ENCODE results near the gene ALAS1. TPM values are rescaled to one million over a fixed set of nuclear protein-coding genes. Genes with fewer than 3 reads are reported as not detected.

The ALAS1 gene
- total RNA-seq: 57.6 and 71.7 TPM in 2 replicates

DNA sequence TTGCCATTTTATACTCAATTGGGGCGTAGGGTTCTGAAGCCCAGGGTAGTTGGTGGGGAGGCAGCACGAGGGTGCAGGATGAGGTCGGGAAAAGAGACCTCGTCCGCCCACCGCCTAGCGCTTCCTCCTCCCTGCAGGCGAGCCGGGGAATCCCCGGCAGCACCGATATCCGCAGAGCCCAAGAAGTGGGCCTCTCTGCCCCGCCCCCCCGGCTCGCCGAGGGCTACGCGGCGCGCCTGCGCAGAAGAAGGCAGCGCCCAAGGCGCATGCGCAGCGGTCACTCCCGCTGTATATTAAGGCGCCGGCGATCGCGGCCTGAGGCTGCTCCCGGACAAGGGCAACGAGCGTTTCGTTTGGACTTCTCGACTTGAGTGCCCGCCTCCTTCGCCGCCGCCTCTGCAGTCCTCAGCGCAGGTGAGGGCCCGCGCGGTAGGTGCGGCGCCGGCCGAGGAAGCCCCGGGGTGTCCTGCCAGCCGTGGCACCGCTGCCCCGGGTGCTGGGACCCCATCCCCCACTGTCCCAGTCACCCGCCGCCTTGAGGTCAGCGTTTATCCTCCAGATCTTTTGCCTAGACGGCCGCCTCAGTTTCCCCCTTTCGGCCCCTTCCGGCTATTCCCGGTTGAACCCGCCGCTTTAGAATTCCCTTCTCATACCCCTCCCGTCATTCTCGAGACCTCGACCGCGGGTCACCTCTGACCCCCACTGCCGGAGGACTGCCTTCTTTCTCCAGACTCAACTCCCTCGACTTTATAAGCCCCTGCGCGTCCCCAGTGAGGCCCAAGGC lies at the start of gene ALAS1:
TSS of gene ALAS1 (plus strand) at position 319 of the 784 bp plus-strand sequence. CDS start 1,082 bp downstream, outside the sequence.

DNA sequence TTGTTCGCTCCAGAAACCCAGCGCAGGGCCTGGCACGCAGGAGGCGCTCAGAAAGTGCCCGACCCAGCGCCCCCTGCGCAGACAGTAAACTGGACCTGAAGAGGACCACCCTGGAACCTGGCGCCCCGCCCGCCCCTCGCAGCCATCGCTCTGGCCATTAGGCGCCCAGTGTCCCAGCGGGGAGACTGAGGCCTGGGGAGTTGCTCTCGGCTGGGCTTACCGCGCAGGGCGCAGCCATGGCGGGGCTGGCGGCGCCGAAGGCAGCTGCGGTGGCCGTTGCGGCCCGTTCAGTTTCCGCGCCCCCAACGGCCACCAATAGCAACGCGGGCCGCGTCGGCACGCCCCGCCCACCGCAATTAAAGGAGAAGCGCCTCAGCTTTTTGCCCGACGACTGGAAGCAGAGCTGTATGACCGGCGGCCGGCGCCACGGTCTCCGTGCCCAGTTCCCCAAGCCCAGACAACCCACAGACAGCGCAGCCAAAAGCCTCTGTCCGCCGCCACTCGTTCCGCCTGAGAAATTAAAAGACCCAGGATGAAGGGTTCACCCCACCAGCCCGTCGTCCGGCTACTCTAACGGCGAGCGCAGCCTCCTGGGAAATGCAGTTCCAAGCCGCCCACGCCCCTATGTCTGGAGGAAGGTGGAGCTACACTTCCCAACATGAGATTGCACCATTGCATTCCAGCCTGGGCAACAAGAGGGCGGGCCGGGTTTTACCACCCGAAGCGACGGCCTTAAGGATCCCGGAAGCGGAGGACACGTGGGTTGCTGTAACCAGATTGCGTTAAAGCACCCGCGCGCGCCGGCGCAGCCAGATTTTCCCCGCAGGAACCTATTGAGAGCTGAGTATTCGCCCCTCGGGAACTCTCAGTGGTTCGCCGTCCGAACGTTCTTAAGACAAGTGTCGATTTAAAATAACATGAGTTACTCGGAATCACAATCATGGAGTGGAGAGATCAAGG lies 43.5 kb upstream of the ALAS1 start, which contains the start of gene POC1A:
TSS of gene POC1A (minus strand) at position 289 of the 960 bp plus-strand sequence. CDS start at position 238, 51 bp downstream.

DNA sequence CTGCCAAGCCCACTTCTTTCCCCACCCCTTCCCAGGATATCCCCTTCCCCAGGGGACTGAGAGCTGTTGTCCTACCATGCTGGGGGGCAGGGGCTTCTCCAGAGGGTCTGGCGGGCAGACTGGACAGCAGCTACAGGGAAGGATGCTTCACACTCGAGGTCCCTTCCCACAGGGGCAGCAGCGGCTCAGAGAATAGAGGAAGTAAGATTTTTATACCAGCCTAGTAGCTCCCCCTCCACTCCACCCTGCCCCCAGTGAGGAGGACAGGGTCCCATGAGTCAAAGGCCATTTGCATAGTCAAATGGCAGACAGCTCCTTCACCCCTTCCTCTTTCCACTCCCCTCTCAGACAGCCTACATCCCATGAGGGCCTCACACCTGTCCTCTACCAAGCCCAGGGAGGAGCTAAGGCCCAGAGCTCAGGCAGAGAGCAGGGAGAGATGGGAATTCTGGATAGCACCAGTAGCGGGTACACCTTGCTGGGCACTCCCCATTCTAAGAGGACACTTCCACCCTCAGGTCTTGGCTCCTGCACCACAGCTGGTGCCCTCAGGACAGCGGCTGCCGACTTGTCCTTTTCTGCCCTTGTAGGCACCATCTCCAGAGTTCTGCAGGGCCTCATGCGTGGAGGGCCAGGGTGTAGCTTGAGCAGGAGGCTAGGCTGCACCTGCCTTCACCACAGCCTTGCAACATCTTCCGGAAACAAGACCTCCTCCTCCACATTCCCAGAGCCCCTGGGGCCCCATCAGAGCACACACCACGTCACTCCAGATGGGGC lies 27.7 kb downstream of the ALAS1 start, which contains the start of gene TLR9:
TSS of gene TLR9 (minus strand) at position 194 of the 777 bp plus-strand sequence. CDS start at position 78, 116 bp downstream.

DNA sequence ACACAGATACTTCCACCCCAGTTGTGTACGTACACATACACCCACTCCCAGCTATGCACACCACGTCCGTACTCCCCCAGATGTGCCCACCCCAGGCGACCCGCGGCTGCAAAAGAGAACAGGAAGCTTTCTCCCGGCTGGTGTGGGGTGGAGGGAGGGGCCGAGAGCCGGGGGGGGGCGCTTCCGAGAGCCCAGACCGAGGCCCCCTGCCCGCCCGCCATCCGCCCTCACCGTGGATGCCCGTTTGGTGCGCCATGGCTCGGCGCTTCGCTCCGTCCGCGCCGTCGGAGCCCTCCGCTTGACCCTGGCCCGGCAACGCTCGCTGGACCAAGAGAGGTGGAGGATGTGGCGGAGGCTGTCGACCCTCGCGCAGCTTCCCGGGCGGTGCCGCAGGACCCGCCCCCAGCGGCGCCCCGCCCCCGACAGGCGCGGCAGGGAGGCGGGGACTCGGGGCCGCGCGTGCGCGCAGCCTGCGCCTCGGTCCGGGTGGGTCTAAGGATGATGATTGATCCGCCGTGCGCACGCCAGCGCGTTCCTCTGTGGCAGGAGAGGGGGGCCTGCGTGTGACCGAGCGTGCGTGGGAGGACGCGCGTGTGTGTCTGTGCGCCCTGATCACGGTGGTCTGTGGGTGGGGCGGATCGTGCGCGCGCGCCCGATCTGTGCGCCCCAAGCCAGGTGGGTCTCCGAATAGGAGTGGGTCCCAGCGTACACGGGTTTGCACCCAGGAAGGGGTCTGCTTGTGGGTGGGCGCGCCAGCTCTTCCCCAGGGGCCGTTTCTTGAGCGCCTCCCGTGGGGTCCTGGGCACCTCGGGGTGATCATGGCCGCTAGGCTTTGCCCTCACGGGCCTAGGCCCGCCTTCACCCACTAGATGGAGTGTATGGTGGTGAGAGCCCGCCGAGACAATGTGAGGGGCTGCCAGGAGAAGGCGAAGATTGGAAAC lies 41.1 kb downstream of the ALAS1 start, which contains the start of gene TWF2:
TSS of gene TWF2 (minus strand) at position 398 of the 941 bp plus-strand sequence. CDS start at position 256, 142 bp downstream.

GRCh38 chr3:52245322-52246263 lies 47.6 kb downstream of the ALAS1 start, which contains the start of gene PPM1M:
PPM1M (plus strand) TSS chr3:52245759; CDS start chr3:52245825, 66 bp downstream.

Other genes starting within 250 kb of the ALAS1 start
- 0.07 TPM in 1 of 2 replicates, not detected in the other for gene GPR62, start 242.8 kb upstream of the ALAS1 start, total RNA-seq
- gene PCBP4, start 230.7 kb upstream of the ALAS1 start, total RNA-seq: 23.1 and 23.3 TPM in 2 replicates
- gene ABHD14B, start 224.1 kb upstream of the ALAS1 start, total RNA-seq: 12.5 and 15.5 TPM in 2 replicates
- gene ABHD14A, start 223.1 kb upstream of the ALAS1 start, total RNA-seq: 3.5 and 7.3 TPM in 2 replicates
- gene ACY1, start 214.6 kb upstream of the ALAS1 start, total RNA-seq: 8.0 and 11.2 TPM in 2 replicates
- 968 and 1,125 TPM in 2 replicates for gene RPL29, start 202.3 kb upstream of the ALAS1 start, total RNA-seq
- gene DUSP7, start 141.6 kb upstream of the ALAS1 start, total RNA-seq: 16.9 and 23.2 TPM in 2 replicates
- 8.0 and 12.6 TPM in 2 replicates for gene POC1A, start 43.7 kb upstream of the ALAS1 start, total RNA-seq
- gene TLR9, start 27.5 kb downstream of the ALAS1 start, total RNA-seq: under 0.01 TPM in 1 of 2 replicates, not detected in the other
- gene TWF2, start 41.0 kb downstream of the ALAS1 start, total RNA-seq: 124 and 136 TPM in 2 replicates
- 11.3 and 12.0 TPM in 2 replicates for gene PPM1M, start 47.6 kb downstream of the ALAS1 start, total RNA-seq
- gene WDR82, start 80.5 kb downstream of the ALAS1 start, total RNA-seq: 74.7 and 80.6 TPM in 2 replicates
- 16.4 TPM in 2 replicates for gene GLYCTK, start 89.7 kb downstream of the ALAS1 start, total RNA-seq
- gene DNAH1, start 118.2 kb downstream of the ALAS1 start, total RNA-seq: 2.7 and 2.9 TPM in 2 replicates
- gene BAP1, start 211.8 kb downstream of the ALAS1 start, total RNA-seq: 51.5 and 65.0 TPM in 2 replicates
- gene PHF7, start 212.5 kb downstream of the ALAS1 start, total RNA-seq: 6.9 and 7.0 TPM in 2 replicates
- 4.0 and 9.8 TPM in 2 replicates for gene SEMA3G, start 246.9 kb downstream of the ALAS1 start, total RNA-seq